Measurements from ENCODE around the gene RTN4RL1.

Gene RTN4RL1, protein sequence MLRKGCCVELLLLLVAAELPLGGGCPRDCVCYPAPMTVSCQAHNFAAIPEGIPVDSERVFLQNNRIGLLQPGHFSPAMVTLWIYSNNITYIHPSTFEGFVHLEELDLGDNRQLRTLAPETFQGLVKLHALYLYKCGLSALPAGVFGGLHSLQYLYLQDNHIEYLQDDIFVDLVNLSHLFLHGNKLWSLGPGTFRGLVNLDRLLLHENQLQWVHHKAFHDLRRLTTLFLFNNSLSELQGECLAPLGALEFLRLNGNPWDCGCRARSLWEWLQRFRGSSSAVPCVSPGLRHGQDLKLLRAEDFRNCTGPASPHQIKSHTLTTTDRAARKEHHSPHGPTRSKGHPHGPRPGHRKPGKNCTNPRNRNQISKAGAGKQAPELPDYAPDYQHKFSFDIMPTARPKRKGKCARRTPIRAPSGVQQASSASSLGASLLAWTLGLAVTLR

DNA sequence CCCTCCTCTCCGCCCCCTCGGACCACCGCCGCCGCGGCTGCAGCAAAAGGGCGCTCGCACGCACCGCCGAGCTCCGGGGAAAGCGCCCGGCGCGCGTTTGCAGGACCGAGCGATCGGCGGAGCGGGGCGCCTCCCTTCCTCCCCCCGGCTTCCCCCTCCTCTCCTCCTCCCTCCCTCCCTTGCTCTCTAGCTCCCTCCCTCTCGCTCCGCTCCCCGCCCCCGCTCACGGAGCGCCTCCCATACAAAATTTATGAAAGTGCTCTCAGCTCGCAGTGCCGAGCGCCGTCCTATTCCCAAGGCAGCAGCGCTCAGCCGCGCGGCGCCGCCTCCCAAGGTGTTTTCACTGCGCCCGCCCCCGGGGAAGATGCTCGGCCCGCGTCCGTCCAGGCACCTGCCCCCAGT, at the start of gene RTN4RL1:
RTN4RL1 (minus strand) TSS at position 115 of the 402 bp plus-strand sequence. CDS start 469 bp downstream, outside the sequence.
- DNase-seq (ENCODE audit: low read depth in 3 of 3): peak in 2 of 3 experiments; percentile 62 to 73

DNA sequence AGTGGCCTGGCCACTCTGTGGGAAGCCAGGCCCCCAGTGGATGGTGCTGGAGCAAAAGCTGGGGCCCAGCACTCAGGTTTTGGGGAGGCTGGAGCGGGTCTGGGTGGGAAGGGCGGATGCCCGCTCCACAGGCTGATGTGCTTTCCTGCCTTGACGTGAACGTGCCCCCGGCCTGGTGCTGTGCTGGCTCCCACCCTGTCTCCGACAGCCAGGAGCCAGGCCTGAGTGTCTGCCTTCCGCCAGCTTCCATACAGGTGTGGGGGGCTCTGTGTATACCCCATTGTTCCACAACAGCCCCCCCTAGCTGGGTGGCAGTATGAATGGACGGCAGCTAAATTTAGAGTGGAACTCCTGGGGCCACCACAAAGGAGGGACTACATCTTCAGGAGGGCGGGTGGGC, 49.8 kb upstream of the RTN4RL1 start:
- DNase-seq (ENCODE audit: low read depth in 3 of 3): no peak

DNA sequence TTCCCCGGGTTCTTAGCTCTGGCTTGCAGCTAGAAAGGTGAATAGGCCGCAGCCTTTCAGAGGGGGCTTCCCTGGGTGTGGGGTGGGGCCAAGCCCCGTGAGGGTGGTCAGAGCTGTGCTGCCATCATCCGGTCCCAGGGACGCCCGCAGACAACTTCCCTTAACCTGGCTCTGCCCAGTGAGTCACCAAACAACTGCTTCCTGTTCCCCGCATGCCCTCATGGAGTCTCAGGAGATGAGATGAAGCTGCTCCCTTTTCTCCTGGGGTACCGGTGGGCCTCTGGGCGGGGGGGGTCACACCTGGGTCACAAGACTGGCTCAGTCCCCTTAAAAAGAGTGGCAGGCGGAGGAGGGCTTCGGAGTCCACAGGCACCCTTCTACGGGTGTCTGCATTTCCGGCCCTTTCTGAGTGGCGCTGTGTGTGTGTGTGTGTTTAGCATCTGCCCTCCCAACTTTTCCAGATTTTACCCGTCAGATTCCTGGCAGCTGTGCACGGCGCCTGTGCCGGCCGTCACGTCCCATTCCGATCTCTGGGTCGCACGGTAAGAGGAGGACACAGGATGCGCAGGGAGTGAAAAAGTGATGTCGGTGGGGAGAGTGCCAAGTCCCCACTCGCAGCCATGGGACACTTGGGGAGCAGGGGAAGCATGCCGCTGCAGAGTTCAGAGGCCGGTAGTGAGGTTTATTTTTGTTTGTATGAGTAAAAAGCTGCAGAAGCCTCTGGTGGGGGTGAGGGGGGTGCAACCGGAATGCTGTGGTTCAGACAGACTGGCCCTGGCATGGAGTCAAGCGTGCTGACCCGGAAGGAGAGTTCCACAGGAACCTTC, 46.5 kb upstream of the RTN4RL1 start:
- no peak for DNase-seq (ENCODE audit: low read depth in 3 of 3)

DNA sequence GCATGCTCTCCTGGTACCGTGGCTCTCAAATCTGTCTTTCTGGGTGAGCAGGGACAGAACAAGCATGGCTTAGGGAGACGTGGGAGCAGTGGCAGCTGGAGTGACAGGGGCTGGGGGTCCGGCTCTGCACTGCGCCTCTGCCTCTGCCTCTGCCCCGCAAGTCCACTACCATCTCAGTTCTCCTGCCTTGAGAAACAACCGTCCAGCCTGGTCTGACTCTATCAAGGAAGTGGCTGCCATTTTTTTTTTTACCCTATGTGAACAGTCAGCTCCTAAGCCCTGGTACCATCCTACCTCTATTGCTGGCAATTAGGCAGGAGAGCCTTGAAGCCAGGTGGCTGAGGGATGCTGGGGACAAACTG, 45.9 kb upstream of the RTN4RL1 start:
- DNase-seq (ENCODE audit: low read depth in 3 of 3): no peak

DNA sequence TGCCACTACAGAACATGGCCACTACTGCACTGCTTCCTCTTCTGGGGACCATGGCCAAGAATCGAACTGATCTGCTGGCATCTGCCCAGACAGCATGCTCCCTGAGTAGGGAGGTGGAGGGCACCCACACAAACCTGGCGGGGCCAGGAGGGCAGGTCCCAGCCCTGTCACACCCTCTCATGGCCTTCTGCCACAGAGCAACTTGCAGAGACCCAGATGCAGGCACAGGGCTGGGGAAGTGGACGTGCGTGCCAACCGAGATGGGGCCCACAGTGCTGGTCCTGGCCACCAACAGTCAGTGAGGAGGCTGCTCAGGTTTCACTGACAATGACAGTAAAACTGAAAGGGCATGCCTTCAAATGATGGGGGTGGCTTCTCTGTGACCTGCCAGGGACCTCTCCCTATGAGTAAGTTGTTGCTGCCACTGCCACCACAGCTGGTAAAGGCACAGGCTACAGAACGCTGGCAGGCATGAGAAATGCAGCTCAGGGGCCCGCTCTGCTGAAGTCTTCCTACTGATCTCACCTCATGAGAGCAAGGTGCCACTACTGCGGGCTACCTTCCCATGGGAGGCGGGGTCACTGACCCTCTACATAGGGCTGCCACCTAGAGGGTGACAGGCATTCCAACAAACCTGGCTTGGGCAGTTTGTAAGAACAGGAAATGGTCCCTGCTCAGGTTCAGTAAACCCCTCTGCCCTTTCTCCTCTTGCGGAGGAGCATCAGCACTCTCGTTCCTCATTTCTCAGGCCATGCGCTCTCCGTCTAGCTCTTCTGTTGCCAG, 45.3 kb upstream of the RTN4RL1 start:
- DNase-seq (ENCODE audit: low read depth in 3 of 3): no peak

DNA sequence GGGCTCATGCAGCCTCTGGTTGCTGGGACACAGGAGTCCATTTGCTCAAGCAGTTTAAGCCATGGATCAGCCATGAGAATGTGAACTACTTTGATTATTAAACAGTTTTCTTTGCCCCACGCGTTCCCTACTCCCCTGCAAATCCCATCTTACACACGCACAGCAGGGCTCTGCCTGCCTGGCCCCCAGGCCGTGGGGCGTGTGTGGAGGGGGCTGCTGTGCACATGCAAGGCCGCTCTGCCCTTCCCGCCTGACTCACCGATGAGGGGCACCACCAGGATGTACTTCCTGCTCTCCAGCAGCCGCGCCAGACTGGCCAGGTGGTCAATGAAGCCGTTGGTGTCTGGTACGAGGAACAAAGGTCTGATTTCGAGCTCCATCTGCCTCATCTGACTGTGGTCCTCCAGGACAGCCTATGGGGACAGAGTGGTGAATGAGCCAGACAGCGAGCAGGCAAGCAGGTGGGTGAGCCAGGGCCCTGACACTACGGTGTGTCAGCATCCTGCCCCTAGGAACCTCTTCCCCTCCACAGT, 43.5 kb upstream of the RTN4RL1 start:
- DNase-seq (ENCODE audit: low read depth in 3 of 3): no peak

DNA sequence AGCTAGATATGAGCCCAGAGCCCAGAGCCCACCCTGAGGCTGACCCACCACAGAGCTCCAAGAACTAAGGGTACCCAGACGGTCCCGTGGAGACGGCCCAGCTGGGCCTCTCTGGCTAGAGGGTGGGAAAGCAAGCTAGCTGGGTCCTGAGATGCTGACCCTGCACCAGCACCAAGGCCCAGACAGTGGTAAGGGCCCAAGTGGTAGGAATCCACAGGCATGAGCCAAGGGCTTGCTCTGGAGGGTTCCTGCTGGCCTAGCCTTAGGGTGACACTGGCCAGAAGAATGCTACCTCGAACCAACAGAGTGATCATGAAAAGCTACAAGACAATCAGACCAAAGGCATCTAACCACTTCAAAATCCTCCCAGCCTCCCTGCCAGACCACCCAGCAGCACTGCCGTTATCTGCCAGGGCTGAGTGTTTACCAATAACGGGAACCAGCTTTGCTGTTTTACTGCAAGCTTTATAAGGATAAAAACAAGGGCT, 42.9 kb upstream of the RTN4RL1 start:
- DNase-seq (ENCODE audit: low read depth in 3 of 3): no peak

DNA sequence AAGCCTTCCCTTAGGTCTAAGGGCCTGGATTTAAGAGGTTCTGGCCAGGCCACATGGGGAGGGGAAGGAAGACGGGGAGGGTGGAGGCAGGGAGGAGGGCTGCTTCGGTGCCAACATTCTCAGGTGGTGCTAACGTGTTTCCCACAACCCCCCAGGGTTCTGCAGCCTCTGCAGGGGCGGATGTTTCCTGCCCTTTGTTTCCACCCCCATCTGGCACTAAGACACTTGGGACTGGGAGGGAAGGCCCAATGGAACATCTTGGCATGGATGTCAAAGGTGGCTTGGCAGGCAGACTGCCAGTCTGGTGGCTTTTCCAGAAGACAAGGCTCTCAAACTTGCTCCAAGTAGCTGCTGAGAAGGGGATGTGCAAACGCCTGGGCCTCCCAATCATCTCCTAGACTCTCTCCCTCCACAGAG, 42.5 kb upstream of the RTN4RL1 start:
- no peak for DNase-seq (ENCODE audit: low read depth in 3 of 3)

DNA sequence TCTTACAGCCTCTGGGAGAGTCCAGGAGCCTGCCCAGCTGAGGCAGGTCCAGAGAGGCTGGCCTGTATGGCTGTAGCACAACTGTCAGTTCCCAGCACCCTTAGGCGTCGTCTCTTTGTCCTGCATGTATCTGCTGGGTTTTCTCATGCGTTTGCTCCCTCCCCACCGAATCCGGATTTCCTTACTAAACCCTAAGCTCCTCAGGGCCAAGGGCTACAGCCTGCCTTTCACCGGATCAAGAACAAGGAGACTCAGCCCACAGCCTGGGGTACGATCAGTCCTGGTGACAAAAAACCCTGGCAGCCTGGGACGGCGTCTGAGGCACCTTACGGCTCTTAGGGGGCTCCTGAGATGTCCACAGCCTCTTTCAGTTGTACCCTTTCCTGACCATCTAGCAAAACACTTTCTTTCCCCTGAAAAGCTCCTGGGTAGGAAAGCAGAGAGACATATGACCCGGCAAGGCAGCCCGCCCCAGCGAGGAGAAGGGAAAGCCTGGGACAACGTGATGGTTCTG, 42.0 kb upstream of the RTN4RL1 start:
- no peak for DNase-seq (ENCODE audit: low read depth in 3 of 3)

DNA sequence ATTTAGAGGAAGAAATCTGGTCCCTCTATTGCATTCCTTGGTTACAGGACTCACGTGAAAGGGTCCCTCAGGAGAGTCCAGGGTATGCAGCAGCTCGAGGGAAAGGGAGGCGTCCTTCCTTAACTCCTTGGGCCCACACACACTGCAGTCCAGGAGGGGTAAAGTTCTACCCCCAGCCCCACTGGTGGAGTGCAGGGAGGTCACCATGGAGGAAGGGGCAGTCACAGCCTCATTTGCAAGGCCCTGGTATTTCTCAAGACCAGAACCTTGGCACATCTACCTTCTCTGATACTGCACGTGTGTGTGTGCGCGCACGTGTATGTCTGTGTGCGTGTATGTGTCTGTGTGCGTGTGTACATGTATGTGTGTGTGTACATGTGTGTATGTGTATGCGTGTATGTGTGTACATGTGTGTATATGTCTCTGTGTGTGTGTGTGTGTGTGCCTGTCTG, 40.8 kb upstream of the RTN4RL1 start:
- no peak for DNase-seq (ENCODE audit: low read depth in 3 of 3)

DNA sequence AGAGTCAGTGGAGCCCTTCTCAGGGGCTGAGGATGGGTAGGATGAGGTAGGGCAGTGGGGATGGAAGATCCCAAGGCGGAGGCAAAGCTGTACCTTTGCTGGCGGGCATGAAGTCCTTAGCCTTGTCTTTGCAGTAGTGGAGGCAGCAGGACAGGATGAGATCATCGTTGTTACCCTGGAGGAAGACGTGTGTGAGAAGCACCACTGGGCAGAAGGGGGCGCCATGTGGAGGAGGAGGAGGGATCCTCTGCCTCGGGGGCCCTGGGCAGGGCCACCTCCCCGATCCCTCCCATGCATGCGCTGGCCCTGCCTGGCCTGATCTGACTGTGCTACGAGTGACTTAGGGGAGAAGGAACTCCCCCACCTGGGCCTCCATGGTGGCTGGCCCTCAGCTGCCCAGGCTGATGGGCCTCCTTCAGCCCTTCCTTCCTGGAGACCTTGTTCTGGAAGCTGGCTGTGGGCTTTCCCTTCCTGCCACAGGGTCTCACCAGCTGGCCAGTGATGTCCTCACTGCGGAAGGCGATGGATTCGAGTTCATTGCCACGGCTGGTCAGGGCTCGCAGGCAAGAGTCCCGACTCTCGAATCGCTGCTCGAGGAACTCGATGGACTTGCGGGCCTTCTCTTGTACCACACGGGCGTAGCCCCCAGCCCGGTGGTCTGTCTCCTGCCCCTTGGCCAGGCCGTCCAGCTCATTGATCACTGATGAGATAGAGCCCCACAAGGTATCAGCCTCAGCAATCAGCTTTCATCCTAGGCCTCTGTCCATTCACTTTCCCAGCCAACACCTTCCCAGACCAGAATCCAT, 40.0 kb upstream of the RTN4RL1 start:
- peak in 1 of 3 experiments; percentile 39 for DNase-seq (ENCODE audit: low read depth in 3 of 3)

DNA sequence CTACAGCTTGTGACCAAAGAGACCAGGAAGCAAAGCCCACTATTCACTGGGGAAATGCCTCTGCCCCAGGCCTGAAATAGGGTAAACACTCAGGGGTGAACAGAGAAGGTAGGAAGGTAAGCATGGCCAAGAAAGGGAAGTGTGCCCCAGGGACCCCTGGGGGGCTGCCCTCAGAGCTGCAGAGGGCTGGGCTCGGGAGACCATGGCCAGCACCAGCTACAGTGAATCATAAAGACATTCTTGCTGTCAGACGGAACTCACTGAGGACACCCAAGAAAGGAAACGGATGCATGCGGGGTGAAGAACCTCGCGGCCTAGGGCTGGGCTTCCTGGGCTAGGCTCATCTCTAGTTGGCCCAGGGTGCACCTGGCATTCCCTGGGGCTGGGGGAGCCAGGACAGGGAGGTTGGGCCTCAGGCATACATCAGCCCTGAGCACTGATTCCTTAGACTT, 39.4 kb upstream of the RTN4RL1 start:
- DNase-seq (ENCODE audit: low read depth in 3 of 3): no peak

DNA sequence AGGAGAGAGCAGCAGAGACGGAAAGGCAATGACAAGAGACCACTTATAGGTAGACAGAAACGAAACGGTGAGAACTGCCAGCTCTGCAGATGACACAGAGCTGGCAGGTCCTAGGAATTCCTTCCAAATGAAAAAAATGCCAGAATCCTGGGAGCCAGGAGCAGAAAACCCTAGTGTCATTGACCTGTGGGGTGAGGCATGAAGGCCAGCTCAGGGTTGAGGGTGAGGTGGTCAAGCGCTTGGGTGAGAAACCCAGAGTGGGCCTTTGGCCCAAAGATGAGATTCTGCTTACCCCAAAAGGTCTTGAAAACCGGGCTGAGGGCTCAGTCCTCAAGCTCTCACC, 39.0 kb upstream of the RTN4RL1 start:
- DNase-seq (ENCODE audit: low read depth in 3 of 3): no peak

DNA sequence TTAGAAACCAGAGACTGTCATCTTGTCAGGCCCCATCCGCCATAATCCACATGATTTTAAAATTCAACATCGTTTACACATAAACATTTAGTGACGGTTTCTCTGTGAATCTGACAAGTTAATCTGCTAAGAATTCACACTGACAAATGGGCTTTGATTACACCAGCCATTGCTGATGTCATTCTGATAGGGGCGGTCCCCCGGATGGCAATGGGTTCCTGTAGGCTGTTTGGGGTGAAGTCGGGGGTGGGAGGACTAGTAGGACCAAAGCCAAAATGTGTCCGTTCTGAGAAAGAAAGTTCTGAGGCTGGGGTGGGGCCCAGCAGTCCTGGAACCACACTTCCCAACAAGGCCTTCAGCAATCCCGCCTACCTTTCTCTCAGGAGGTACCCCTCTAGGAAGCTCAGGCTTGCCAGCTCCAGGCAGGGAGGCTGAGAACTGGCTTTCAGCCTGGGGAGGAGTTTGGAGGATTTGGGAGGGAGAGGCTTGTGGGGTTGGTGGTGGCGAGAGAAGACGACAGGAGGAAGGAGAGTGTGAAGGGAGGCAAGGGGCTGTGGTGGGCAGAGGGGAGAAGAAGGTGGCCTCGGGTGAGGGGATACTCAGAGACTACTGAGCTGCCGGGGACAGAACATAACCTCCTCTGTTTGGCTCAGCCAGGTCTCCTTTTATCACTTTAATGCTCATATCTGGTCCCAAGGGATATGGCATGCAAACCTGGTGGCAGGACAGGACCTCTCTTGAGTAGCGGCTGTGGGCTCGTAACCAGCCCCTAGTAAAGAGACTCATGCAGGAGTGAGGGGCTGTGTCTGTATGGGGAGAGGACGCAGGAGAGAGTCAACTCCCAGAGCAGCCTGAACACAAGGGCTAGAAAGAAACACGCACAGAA, 38.4 kb upstream of the RTN4RL1 start:
- DNase-seq (ENCODE audit: low read depth in 3 of 3): no peak

DNA sequence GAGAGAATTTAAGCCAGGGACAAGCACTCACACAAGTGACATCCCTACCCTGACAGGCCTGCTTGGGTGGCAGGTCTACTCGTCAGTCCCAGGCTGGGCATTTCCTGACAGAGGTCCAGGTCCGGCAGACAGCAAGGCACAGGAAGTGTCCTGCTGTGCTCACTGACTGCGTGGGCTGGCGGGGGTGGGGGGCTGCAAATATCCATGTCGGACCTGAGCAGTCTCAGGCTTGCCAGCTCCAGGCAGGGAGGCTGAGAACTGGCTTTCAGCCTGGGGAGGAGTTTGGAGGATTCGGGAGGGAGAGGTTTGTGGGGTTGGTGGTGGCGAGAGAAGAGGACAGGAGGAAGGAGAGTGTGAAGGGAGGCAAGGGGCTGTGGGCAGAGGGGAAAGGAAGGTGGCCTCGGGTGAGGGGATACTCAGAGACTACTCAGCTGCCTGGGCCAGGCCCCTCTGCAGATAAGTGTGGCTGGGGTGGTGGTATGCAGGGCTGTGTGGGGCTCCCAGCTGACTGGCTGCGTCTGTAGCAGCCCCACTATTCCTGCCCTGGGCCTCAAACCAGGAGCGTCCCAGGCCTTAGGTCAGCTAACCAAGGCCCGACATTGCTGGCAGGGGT, 37.5 kb upstream of the RTN4RL1 start:
- no peak for DNase-seq (ENCODE audit: low read depth in 3 of 3)

DNA sequence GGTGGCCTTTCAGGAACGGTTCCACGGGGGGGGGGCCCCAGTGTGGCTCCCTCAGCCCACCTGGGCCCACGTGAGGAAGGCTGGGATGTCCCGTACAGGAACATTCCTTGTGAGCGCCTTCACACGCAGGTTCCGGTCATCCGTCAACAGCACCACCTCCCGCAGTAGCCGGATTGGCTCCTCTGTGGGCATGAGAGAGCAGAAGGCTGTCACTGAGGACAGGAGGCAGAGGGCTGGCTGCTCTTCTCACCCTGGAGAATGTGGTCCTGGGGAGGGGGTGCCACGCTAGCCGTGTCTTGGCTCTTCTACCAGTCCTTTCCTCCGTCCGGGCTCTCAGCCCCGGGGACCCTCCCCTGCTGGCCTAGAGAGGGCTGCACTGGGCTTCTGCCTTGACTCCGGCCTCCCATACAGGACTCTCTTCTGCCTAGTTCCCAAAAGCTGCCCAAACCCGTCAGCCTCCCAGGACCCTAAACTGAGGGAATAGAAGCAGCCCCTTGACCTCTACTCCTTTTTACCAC, 36.4 kb upstream of the RTN4RL1 start:
- DNase-seq (ENCODE audit: low read depth in 3 of 3): no peak

DNA sequence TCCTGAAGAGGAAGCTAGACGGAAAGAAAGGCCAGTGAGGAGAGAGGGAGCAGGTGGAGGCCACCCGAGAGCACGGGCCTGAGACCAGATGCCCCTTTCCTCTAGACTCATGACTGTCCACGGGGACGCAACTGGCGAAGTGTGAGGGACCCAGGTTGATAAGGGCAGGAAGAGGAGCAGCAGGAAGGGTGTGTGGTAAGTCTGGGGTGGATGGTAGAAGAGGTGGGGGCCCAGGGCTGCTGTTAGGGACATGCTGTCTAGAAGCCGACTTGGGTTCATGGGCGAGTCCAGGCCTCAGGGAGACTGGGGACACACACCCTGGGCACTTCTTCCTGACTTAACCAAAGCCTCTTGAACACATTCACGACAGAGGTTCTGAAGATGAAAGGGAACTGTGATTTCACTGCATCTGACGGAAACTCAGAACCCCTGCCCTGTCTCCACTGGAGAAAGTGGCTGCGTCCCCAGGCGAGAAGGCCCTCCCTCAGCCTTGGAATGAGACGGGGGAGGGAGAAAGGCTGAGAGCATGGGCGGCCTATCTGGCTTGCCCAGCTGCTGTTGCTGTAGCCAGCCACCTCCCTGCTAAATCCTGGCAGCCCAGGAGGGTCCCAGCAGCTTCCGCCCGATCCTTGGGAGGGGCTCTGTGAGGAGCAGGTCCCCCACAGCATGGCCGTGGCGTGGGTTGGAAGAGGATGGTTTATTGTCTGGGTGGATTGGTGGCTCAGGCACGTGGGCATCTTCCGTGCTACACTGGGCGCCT, 35.7 kb upstream of the RTN4RL1 start:
- DNase-seq (ENCODE audit: low read depth in 3 of 3): no peak

DNA sequence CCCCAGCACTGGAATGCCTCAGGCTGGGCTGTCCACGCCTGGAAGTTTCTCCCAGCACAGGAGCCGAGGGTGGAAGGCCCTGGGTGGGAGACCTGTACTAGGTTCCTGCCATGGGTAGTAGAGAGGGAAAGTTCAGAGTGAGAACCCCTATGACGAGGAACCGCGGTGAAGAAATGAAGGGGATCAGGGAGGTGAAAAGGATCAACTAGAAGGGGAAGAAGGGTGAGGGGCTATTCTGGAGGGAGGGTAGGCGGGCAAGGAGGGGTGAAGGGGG, 35.2 kb upstream of the RTN4RL1 start:
- no peak for DNase-seq (ENCODE audit: low read depth in 3 of 3)

Measured in stimulated activated CD4-positive, alpha-beta T cell treated with anti-CD3 and anti-CD28 coated beads, TNF-alpha, amount 100 ng/mL, for 4 hours (primary cell).